NCI-H1417 treated with DMSO at 0.1 percent for 48 hours (cell line): ENCODE data around the gene PVALB.

Experiments used
- DNase-seq: peaks from one replicate; lab custom pipeline; 2025; lab: John Stamatoyannopoulos, UW

The PVALB gene, protein sequence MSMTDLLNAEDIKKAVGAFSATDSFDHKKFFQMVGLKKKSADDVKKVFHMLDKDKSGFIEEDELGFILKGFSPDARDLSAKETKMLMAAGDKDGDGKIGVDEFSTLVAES

DNA sequence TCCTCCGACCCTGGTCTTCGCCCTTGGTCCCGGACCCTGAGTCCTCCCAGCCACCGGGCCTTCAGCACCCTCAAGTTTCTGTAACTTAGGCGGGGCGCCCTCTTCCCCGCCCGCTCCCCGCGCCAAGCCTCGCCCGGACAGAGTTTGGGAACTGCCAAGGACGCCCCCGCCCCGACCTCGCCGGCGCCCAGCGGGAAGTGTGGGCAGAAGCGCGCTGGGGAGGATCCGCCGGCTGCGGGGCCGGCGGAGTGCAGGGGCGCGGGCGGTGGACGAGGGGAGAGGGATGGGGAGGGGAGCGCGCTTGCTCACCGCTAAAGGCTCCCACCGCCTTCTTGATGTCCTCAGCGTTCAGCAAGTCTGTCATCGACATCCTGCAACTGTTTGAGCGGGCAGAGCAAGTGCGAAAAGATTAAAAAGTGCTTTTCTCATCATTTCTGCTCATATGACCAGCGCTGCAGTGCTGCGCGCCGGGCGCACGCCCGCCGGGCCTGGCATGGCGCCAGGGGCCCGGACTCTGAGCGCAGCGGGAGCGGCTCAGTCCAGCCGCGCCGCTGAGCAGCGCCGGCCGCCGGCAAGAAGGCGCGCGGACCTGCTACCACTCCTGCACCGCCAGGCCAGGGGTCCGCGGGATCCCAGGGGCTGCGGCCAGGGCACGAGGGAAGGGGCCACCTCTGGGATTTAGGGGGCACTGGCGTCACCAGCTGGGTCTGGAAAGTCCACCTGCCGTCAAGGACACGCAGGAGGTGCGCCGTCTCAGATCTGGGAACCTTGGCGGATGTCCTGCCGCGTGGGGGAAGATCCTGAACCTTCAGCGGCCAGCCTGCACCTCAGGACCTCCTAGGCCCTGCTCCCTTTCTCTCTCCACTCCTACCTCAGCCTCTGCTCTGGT lies at the start of gene PVALB:
Gene PVALB (minus strand): TSS at position 400 of the 889 bp plus-strand sequence. CDS start 30 bp downstream, at position 370.
- DNase-seq = no peak

DNA sequence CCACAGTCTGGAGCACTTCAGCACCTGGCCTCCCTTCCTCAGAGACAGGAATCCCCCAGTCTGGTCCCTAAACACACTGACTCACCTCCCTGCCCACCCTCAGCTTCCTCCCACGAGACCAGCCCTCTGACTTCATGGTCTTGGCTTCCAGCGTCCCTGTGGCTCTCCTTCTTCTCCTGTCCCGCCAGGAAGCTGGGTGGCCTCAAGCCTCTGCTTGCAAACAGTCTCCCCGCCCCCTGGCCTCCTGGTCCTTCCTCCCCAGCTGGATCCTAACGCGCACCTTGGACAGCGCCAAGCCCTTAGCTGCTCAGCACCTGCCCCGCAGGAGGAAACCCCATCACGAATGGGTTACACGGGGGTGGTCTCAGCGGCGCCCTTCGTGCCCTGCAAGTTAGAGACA lies 48.5 kb upstream of the PVALB start:
- no peak for DNase-seq

DNA sequence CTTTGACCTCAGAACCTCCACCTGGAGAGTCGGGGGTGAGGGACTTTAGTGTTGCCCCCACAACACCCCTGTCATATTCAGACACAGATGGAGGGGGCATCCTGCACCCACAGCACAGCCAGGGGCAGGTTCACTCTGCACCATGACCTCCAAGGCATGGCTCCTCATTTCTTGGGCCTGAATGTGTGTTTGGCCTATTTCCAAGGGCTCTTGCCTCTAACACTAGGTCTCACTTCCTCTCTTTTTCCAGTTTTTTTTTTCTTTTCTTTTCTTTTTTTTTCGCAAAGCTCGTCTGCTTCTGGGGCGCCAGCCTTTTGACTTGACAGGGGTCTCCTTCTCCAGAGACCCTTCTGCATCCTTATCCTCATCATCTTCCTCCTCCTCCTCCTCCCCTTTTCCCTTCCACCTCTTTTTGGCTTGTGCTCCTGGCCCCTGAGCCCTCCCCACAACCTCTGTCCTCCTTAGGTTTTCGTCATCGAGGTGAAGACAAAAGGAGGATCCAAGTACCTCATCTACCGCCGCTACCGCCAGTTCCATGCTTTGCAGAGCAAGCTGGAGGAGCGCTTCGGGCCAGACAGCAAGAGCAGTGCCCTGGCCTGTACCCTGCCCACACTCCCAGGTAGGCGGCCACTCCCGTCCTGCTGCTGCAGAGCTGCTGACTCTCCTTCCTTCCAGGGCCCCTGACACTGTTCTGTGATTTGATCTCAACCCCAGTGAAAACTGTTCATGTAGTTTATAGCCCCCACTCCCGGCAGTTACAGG lies 47.8 kb upstream of the PVALB start:
- DNase-seq = no peak

DNA sequence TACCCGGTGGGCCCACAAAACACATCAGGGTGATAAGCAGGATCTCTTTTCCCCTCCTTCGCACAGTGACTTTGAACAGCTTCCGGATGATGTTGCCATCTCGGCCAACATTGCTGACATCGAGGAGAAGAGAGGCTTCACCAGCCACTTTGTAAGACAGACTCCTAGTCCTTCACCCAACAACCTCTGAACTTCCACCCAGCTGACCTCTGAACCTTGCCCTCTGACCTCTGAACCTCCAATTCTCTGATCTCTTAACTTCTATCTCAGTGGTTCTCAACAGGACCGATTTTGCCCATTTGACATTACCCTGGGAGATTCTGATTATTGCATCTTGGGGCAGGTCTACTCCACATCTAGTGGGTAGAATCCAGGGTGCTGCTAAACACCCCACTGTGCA lies 47.1 kb upstream of the PVALB start:
- DNase-seq = no peak

DNA sequence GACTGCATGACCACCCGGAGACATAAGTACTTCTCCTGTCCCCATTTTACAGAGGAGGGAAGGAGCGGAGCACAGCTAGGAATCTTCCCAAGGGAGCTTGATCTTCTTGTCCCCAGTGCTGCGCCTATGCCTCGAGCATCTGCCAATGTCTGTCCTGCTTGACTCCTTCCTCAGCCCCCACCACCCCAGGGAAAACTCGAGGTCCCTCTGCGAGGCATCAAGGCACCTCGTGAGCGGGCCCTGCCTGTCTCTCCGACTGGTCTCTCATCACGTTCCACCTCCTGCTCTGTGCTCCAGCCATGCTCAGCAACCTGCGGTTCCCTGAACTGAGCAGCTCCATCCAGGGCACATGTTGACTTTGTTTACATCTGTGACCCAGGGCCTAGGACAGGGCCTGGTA lies 46.4 kb upstream of the PVALB start:
- DNase-seq = no peak

DNA sequence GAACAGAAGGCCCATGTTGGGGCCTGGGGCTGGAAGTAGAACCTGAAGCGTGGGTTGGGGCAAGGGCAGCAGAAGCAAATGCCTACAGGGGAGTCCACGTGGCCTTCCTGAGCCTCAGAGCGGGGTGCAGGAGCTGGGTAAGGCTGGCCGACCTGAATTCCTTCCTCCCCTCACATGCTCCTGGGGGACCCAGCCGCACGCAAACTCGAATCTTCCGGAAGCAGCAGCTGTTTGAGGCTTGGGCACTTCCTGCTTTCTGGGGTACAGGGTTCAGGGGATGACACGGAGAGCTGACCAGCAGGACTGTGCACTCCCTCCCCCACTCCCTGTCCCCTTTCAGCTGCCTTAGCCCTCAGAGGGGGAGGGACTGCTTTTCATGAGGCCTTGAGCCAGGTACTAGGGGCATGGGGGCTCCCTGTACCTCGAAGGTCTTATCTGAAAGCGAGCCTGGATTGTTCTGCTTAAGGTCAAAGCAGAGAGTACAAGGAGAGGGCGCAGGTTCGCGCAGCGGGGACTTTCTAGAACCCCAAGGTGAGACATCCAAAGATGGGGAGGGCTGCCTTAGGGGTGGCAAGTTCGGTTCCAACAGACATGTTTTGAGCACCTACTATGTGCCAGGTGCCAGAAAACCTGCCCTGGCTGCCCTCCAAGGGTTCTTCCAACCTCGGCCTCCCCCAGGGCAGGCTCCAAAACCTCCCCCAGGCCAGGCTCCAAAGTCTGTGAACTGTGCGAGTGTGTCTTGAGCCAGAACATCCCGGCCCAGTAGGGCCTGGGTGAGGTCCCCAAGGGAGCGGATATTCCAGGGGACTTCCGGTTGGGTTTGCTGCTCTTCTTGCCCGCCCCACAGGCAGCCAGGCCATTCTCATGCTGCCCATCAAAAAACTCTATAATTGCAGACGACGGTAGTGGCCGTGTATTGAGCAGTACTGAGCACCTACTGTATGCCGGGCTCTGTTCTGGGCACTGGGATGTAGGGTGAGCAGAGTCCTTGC lies 45.7 kb upstream of the PVALB start:
- no peak for DNase-seq

DNA sequence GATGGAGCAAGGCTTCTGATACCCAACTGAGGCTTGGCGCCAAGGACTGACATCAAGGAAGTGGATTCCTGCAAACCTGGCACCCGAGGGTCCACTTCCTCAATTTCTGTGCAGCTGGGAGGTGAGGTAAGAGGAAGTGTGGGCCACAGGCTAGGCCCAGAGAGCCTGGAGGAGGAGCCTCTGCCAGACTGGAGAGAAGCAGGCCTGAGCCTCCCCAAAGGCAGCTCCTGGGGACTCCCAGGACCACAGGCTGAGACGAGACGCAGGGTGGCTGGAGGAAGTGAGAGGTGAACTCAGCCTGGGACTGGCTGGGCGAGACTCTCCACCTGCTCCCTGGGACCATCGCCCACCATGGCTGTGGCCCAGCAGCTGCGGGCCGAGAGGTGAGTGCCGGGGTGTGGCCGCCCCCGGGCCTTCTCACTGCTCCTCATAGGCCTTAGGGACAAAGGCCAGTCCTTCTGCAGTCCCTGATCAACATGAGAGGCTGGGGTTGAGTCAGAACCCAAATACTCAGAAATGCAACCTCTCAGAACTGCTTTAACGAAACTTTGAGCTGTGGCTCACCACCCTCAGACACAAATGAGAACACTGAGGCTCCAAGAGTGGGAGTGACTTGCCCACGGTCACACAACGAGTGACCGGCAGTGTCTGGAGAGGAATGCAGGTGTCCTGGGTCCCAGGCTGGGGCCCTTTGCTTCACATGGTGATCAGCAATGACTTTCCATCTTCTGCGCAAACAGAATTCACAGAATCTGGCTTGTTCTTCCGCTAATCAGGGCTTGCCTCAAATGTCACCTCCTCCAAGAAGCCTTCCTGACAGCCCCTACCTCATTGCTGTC lies 44.2 kb upstream of the PVALB start, which contains the start of gene NCF4:
Gene NCF4 (plus strand): TSS at position 186 of the 839 bp plus-strand sequence. CDS start 166 bp downstream, at position 352.
- DNase-seq = no peak

DNA sequence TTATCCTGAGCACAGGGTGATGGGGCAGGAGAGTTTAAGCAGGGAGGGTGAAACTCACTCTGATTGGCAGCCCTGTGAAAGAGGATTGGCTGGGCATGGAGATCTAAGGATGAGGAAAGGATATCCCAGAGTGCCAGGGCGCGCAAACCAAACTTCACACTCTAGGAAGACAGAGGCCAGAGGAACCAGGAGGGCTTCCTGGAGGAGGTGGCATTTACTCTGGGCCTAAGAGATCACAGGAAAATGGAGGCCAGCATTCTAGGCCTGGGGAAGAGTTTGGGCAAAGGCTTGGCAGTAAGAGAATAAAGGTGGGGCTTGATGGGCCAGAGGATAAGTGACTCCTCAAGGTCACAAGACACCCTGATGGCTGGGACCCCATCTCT lies 43.6 kb upstream of the PVALB start:
- no peak for DNase-seq

DNA sequence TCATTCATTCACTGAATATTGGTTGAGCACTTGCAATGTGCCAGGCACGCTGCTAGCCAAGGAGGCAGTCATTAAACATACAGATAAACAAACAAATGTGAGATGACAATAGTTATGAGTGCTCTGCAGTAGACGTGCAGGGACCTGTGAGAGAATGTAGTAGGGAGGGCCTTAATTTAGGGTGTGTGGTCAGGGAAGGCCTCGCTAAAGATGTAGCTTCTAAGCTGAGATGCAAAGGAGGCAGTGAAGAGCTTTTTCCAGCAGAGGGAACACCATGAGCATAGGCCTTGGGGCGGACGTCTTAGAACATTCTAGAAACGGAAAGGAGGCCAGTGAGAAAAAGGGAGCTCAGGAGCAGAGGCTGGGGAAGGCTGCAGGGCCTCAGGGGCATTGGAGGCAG lies 43.2 kb upstream of the PVALB start:
- DNase-seq = no peak

DNA sequence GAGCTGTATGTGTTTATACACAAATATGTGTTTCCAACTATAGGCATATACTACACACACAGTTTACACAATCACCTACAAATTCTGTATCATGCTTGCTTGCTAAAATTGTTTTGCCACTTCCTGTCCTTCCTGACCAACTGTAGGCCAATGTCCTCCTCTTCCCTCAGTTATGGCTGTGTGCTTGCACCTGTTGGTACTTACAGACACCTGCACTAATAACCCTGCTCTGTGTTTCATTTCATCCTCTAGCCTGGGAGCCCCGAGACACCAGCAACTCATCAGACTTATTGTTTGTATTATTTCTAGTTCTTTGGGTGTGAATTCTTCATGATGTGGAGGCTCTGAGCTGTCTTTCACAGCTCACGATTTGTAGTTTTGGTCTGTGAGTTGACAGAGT lies 42.1 kb upstream of the PVALB start:
- no peak for DNase-seq

DNA sequence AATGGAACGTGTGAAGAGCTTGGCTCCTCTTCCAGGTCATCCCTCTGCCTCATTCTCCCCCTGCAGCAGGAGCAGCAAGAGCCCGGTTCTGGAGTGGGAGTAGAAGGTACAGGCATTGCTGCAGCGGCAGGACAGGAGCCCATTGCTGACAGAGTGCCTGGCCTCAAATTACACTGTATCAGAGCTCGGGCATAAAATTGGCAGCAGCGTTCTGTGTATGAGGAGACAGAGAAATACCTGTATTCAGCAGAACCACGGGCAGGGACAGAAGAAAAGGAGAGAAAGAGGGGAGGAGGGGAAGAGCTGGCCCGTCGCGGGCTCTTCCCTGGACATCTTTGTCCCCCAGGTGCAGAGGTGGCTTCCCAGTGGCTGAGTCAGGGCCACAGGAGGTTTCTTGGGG lies 41.3 kb upstream of the PVALB start:
- no peak for DNase-seq

DNA sequence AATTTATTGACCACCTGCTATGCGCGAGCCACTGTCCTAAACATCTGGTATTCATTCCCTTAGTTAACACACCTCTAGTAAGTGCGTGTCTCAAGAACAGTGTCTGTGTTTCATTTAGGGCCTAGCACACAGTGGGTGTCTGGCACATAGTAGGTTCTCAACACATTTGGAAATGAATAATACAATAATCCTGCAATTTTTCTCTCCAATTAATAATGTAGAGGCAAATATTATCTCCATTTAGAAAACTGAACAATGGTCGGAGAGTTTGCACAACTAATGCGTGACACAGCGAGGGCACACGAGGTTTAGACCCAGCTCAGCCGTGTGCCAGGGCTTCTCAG lies 39.9 kb upstream of the PVALB start:
- no peak for DNase-seq

DNA sequence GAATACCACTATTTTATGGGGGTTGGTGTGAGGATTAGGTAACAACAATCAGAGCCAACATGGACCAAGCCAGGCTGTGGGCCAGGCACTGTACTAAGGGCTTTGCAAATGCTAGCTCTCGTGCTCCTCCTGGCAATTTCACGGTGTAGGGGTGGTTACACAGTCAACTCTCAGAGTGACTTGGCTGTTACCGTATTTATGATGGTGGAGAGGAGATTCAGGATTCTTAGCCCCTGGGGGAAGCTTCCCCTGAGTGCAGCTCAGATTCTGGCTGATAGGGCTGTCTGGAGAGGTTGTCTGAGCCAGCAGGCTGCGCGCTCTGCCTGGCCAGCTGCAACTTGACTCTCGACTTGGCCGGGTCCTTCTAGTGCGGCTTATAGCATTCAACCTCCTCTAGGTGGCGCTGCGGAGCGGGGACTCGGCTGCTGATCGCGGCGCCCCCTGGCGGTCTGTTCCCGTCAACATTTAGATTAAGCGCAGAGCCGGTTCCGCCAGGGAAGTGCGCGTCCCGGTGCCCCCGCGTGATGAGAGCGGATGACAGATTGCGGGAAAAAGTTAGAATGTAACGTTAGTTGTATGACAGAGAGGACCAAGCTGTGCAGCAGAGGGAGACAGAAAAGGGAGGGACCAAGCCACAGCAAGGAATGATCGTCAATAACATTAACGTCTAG lies 39.4 kb upstream of the PVALB start:
- DNase-seq = no peak

DNA sequence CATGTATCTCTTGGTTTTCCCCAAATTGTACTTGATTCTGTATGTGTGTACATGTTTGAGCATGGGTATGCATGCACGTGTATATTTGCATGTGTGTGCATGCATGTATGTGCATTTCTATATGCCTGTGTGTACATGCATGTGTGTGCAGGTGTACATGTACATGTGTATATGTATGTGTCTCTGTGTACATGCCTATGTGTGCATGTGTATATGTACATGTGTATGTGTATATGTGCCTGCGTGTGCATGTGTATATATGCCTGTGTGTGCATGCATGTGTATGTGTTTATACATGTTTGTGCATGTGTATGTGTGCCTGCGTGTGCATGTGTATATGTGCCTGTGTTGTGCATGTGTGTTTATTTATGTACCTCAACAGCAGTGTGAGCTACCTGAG lies 38.6 kb upstream of the PVALB start:
- no peak for DNase-seq

DNA sequence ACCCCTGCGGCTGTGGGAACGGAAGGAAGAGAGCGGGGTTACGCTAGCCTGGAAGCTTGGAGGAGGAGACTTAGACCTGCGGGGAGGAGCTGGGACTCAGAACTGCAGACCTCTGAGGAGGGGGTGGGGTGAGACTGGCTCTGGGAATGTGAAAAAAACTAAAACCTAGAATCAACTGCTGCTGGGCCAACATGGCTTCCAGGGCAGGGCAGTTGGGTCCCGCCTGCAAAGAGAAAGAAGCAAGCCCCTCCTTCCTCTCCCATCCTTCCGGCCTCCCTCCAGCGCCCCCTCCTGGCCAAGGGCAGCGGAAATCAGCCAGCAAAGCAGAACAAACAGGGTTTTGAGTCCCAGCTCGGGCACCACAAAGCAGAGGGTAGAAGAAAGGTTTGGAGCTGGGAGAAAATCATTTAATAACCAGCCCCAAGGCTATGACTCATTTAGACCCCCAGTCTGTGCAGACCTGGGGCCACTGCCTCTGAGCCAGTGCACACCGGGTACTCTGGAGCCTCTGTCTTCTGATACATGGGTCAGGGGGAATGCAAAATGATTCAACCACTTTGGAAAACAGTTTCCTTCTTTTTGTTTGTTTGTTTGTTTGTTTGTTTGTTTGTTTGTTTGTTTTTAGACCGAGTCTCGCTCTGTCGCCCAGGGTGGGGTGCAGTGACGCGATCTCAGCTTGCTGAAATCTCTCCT lies 36.7 kb upstream of the PVALB start:
- DNase-seq = no peak

DNA sequence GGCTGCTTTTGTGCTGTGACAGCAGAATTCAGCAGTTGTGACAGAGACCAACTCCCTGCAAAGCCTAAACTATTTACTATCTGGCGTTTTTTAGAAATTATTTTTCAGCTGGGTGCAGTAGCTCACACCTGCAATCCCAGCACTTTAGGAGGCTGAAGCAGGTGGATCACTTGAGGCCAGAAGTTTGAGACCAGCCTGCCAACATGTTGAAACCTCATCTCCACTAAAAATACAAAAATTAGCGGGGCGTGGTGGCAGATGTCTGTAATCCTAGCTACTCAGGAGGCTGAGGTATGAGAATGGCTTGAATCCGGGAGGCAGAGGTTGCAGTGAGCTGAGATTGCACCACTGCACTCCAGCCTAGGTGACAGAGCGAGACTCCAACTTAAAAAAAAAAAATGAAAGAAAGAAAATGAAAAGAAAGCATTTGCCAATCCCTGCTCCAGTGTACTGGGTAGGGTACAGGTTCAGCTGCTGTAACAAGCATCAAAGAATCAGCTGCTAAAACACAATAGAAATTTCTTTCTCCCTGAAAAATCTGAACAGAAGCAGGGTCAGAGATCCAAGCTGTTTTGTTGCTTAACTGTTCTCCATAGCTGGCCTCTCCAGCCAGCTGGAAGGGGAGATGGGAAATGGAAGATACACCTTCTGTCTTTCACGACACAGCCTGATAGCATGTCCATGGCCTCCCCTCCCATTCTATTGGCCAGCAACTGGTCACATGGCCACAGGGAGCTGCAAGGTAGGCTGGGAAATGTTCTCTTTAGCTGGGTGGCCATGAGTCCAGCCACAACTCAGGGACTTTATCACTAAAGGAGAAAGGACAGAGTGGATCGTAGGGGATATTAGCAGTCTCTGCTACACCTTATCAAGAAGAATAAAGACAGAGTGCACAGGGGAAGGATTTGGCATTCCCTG lies 35.5 kb upstream of the PVALB start:
- DNase-seq = no peak

DNA sequence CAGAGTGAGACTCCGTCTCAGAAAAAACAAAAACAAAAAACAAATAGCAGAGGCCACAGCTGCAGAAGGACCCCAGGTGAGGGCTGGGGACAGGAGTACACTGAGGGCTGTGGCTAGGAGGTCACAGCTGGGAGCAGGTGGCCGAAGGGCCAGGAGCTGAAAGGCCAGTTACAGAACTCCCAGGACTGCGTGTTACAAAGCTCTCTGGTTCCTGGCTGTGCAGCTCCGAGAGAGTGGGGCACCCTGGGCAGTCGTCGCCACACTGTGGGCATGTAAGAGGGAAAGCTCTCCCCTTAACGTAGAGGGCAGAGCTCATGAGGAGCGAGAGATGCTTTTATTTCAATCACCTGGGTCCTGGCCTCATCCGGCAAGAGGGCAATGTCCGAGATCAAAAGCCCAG lies 33.8 kb upstream of the PVALB start:
- DNase-seq = no peak

DNA sequence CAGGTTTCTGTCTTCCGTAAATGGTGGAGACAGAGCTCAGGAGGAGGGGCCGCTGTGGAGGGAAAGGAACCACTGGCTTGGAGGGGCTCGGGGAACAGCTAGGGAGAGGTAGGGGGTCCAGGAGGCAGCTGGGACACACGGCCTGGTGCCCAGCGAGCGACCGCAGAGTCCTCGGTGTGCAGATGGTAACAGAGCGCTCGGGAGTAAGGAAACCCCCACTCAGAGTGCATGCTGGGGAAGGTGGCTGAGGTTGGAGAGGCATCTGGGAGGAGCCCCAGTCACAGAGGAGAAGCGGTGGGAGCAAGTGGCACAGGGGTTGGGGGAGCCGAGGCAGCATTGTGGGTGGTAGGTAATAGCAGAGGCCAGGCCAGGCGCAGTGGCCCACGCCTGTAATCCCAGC lies 33.2 kb upstream of the PVALB start:
- no peak for DNase-seq

DNA sequence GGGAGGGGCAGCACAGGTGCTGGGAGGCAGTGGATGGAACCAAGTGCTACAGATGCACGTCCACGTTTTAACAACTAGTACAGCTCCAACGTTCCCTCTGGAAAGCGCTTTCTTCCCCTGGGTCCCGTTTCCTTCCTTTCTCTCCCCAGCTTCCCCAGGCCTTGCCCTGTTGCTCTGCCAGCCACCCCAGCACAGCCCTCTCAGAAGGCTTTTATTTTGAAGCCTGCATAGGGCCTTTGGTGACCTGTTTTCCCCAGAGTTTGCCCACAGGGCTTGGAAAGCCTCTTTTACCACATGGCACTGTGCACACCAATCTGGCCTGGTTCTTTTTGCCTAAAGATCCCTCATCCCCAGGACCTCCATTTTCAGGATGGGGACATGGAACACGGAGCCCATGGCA lies 30.1 kb upstream of the PVALB start:
- DNase-seq = no peak
